IPS-18a (cell line): ENCODE data around the gene CAMK4.
A peak's percentile ranks its signal among the peaks of the same experiment; 100 is the strongest.

ENCODE experiments used
- H3K27ac ChIP-seq: one replicate; pipeline ENCODE4 v1.5.1; 2013; ENCODE audit warnings: low read length
- H3K27me3 ChIP-seq: one replicate; pipeline ENCODE4 v1.6.1; 2013; ENCODE audit warnings: mild to moderate bottlenecking, low read length; ENCODE audit not compliant: control insufficient read depth, insufficient read depth
- H3K36me3 ChIP-seq: one replicate; pipeline ENCODE4 v1.6.1; 2013; ENCODE audit warnings: low read depth, low read length; ENCODE audit not compliant: control insufficient read depth
- H3K4me1 ChIP-seq: one replicate; pipeline ENCODE4 v1.6.1; 2013; ENCODE audit warnings: low read depth, low read length; ENCODE audit not compliant: control insufficient read depth
- H3K4me3 ChIP-seq: one replicate; pipeline ENCODE4 v1.5.1; 2013; ENCODE audit warnings: low read length
- H3K9ac ChIP-seq: one replicate; pipeline ENCODE4 v1.6.1; 2013; ENCODE audit warnings: mild to moderate bottlenecking, low read length, moderate library complexity
- H3K9me3 ChIP-seq: one replicate; pipeline ENCODE4 v1.6.1; 2013; ENCODE audit warnings: low read depth, low read length; ENCODE audit not compliant: control insufficient read depth

CAMK4 gene

GRCh38 chr5:111502956-111503355 is 278.8 kb downstream of the CAMK4 start:
- peaks cover 58% of the 10 kb centered on the region for H3K36me3 ChIP-seq
- H3K4me1 ChIP-seq = no peaks in the 10 kb centered on the region

GRCh38 chr5:111505096-111505495 is 280.9 kb downstream of the CAMK4 start:
- Histone ChIP-seq H3K27ac (no peak overlapping the region), H3K36me3 (peaks cover 40% of the 10 kb centered on the region), H3K9ac (no peak overlapping the region), H3K27me3 (no peaks in the 10 kb centered on the region), H3K4me3 (no peak overlapping the region), H3K4me1 (peaks cover 9% of the 10 kb centered on the region), H3K9me3 (no peaks in the 10 kb centered on the region)

More at GRCh38 chr5:111502956-111503355, 278.8 kb downstream of the CAMK4 start:
- no peak overlapping the region for H3K27ac ChIP-seq
- no peaks in the 10 kb centered on the region for H3K9me3 ChIP-seq
- H3K4me3 ChIP-seq = no peak overlapping the region
- no peak overlapping the region for H3K9ac ChIP-seq
- no peaks in the 10 kb centered on the region for H3K27me3 ChIP-seq

GRCh38 chr5:111507276-111507675 is 283.1 kb downstream of the CAMK4 start:
- Histone ChIP-seq H3K27me3 (no peaks in the 10 kb centered on the region), H3K9ac (no peak overlapping the region), H3K27ac (no peak overlapping the region), H3K4me1 (peaks cover 18% of the 10 kb centered on the region), H3K36me3 (peaks cover 23% of the 10 kb centered on the region), H3K9me3 (no peaks in the 10 kb centered on the region), H3K4me3 (no peak overlapping the region)

- no peaks in the 10 kb centered on the region for H3K9me3 ChIP-seq
- H3K4me3 ChIP-seq = peak overlapping the region; percentile 88
- peaks cover 24% of the 10 kb centered on the region for H3K4me1 ChIP-seq
- H3K27me3 ChIP-seq = no peaks in the 10 kb centered on the region
- no peak overlapping the region for H3K27ac ChIP-seq
- H3K36me3 ChIP-seq = peaks cover 15% of the 10 kb centered on the region
- H3K9ac ChIP-seq = no peak overlapping the region
Measured at GRCh38 chr5:111509119-111509518, 284.9 kb downstream of the CAMK4 start.

DNA sequence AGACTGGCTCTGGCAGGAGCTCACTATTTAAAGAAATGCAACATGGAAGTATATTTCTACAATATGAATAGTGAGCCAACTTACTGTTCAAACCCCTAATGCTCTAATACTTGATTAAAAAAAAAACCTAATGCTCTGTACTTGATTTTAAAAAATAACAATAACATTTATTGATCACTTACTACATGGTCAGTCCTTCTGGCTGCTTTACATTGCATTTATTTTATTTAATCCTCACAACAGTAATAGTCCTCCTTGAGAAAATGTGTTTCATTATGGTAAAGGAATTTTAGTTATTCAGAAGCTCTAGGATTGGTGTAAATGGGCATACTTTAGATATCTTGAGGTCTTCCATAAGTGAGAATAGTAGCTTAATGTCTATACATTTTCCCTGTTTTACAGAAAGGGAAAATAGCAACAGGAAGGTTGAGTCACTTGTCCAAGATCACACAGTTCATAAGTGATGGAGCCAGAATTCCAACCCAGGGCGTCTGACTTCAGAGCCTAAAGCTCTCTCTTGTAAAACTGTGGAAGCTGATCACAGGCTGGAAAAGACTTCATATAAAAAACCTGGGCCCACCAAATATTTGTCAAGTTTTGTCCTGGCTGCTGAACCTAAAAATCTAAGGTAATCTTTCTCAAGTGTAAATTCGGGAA is 287.1 kb downstream of the CAMK4 start:
- Histone ChIP-seq H3K4me3 (peak overlapping the region; percentile 88), H3K4me1 (peaks cover 30% of the 10 kb centered on the region), H3K9ac (peak overlapping the region; percentile 69), H3K36me3 (no peaks in the 10 kb centered on the region), H3K27me3 (no peaks in the 10 kb centered on the region), H3K27ac (no peak overlapping the region), H3K9me3 (no peaks in the 10 kb centered on the region)

DNA sequence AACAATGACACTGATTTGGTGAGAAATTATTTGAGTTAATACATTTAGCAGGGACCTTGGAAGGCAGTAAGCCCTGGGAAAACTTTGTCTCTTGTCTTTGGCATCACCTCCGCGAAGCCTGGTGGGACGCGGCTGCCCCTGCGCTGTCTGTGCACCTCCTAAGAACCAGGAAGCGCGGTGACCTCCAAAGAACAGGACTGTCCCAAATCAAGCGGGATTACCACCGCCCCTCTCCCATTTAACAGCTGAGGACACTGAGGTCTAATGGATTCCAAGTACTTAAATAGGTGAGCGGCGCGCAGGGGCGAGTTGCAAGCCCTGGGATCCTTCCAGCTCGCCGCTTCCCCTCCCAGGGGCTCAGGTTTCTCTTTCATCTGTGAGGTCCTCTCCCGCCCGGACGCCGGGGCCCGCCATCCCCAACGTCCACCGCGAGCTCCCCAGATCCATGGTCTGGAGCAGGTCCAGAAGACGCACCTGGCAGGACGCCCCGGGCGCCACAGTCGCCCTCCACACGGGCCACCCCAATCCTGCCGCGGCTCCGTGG is 287.7 kb downstream of the CAMK4 start:
- Histone ChIP-seq H3K4me3 (peak overlapping the region; percentile 88), H3K4me1 (peaks cover 30% of the 10 kb centered on the region), H3K27me3 (no peaks in the 10 kb centered on the region), H3K27ac (peak overlapping the region; percentile 75), H3K9ac (peak overlapping the region; percentile 69), H3K9me3 (no peaks in the 10 kb centered on the region), H3K36me3 (no peaks in the 10 kb centered on the region)

DNA sequence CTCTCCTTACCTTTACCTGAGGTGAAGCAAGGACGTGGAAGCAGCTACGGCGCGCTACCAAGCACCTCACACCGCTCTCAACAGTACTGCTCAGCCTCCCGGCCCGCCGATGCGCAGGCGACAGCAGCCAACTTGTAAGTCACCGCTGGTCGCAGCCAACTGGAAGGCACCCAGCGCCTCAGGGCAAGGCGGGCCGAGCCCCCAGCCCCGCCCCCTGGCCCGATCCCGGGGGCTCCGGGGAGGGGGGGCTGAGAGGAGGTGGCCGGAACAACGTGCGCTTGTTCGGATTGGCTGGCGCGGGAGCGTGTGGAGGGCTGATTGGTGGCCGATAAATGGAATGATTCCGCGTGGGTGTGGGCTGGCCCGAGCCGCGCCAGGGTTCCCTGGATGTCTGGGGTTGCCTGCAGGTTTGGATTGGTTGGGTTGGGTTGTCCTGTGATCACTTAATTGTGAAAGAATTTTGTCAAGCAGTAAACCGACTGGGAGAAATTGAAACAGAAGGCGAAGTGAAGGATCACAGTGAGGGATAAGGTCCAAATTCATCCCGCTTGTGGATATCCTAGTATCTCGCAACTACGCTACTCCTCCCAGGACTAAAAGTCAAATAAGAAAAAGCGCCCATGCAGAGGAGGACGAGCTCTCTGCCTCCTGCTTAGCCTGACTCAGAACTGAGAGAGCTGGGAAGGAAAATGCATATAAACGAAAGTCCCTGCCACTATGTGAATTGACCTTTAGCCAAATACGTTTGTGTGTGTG is 288.4 kb downstream of the CAMK4 start, which contains the start of gene STARD4:
STARD4 (minus strand) TSS at position 161 of the 756 bp plus-strand sequence. CDS start 5,102 bp downstream, outside the sequence.
- Histone ChIP-seq H3K9ac (peak within 1 kb of the TSS; percentile 69), H3K9me3 (no peaks in the 10 kb centered on the region), H3K27ac (peak within 1 kb of the TSS; percentile 78), H3K4me1 (peaks cover 30% of the 10 kb centered on the region), H3K4me3 (peak within 1 kb of the TSS; percentile 88), H3K27me3 (no peaks in the 10 kb centered on the region), H3K36me3 (no peaks in the 10 kb centered on the region)

GRCh38 chr5:111513131-111513520 is 288.9 kb downstream of the CAMK4 start:
- Histone ChIP-seq H3K9ac (peak overlapping the region; percentile 69), H3K9me3 (no peaks in the 10 kb centered on the region), H3K4me1 (peaks cover 30% of the 10 kb centered on the region), H3K27me3 (no peaks in the 10 kb centered on the region), H3K27ac (peak overlapping the region; percentile 78), H3K4me3 (peak overlapping the region; percentile 88), H3K36me3 (no peaks in the 10 kb centered on the region)

DNA sequence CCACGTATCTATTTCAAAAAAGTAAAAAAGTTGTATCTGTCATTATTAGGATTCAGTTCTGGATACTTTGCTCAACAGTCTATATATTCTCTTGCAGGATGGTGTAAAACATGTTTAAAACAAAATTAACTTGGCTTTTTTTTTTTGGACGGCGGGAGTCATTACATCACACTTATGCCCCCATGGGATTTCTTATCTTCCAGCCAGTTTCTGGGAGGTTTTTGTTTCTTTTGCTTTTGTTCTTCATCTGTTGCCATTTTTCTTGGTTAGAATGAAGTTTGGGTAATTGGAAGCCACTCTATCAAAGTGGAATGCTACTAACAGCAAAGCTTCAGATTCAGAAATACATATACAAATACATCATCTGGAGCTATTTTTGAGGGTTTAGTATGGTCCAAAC is 289.9 kb downstream of the CAMK4 start:
- Histone ChIP-seq H3K27ac (no peak overlapping the region), H3K27me3 (no peaks in the 10 kb centered on the region), H3K9ac (no peak overlapping the region), H3K36me3 (no peaks in the 10 kb centered on the region), H3K4me3 (peak overlapping the region; percentile 17), H3K4me1 (peaks cover 30% of the 10 kb centered on the region), H3K9me3 (no peaks in the 10 kb centered on the region)

- H3K27me3 ChIP-seq = no peaks in the 10 kb centered on the region
- H3K36me3 ChIP-seq = no peaks in the 10 kb centered on the region
- no peak overlapping the region for H3K9ac ChIP-seq
- peaks cover 12% of the 10 kb centered on the region for H3K4me1 ChIP-seq
- H3K4me3 ChIP-seq = no peak overlapping the region
- no peak overlapping the region for H3K27ac ChIP-seq
- no peaks in the 10 kb centered on the region for H3K9me3 ChIP-seq
Measured at GRCh38 chr5:111517853-111518501, 293.8 kb downstream of the CAMK4 start.

DNA sequence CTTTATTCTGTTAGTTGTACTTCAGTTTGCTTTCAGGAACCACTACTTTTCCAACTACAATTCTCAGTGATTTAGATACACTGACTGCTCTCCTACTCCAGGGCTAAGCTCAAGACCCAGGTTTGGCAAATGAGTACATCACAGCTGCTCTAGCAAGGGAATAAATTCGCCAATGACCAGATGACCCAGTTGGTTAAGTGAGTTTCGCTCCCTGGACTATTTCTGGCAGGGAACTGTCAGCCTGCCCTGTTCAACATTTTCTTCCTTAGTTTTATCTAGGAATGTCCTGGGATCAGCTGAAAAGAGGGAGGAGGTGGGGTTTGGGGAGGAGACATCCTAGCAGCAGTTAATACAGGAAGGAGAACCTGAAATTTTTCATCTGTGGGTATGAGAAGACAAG is 294.6 kb downstream of the CAMK4 start:
- H3K36me3 ChIP-seq = no peaks in the 10 kb centered on the region
- no peak overlapping the region for H3K9ac ChIP-seq
- H3K9me3 ChIP-seq = no peaks in the 10 kb centered on the region
- H3K27me3 ChIP-seq = no peaks in the 10 kb centered on the region
- H3K4me1 ChIP-seq = peaks cover 9% of the 10 kb centered on the region
- H3K4me3 ChIP-seq = no peak overlapping the region
- H3K27ac ChIP-seq = no peak overlapping the region
